H9 (cell line): ENCODE data around the gene LILRA6. TPM values are rescaled to one million over a fixed set of nuclear protein-coding genes. Genes with fewer than 3 reads are reported as not detected.
"Not testable (repeated sequence)": the region's sequence is repeated elsewhere in the genome, so short reads cannot be mapped to it uniquely, and the experiment has no call there.

Experiments
- DNase-seq: peaks from one replicate; pipeline ENCODE4 v3.0.0-alpha.2; 2017
- H2AFZ ChIP-seq: one replicate; pipeline ENCODE4 v1.6.1; 2013; ENCODE audit warnings: mild to moderate bottlenecking, low read length, control low read depth, moderate library complexity
- H2AK5ac ChIP-seq: 2 replicates; pipeline ENCODE4 v1.6.1; 2013; ENCODE audit warnings: low read length, control low read depth, mixed read lengths; ENCODE audit not compliant: insufficient read length
- H2BK120ac ChIP-seq: one replicate; pipeline ENCODE4 v1.6.1; 2013; ENCODE audit warnings: low read depth, mild to moderate bottlenecking, low read length, control low read depth, inconsistent platforms; ENCODE audit not compliant: poor library complexity, severe bottlenecking
- H2BK12ac ChIP-seq: 2 replicates; pipeline ENCODE4 v1.6.1; 2013; ENCODE audit warnings: low read length, control low read depth, mixed read lengths, low read depth; ENCODE audit not compliant: insufficient read length
- H2BK15ac ChIP-seq: 2 replicates; pipeline ENCODE4 v1.6.1; 2013; ENCODE audit warnings: low read depth, low read length, control low read depth
- H2BK20ac ChIP-seq: one replicate; pipeline ENCODE4 v1.6.1; 2013; ENCODE audit warnings: low read depth, mild to moderate bottlenecking, low read length, control low read depth, inconsistent platforms; ENCODE audit not compliant: poor library complexity, severe bottlenecking
- H2BK5ac ChIP-seq: 2 replicates; pipeline ENCODE4 v1.6.1; 2013; ENCODE audit warnings: low read length, control low read depth, mixed read lengths; ENCODE audit not compliant: insufficient read length
- H3K14ac ChIP-seq: 2 replicates; pipeline ENCODE4 v1.6.1; 2013; ENCODE audit warnings: low read length, control low read depth; ENCODE audit not compliant: insufficient read depth
- H3K18ac ChIP-seq: 2 replicates; pipeline ENCODE4 v1.6.1; 2013; ENCODE audit warnings: low read depth, mild to moderate bottlenecking, mixed read lengths, low read length, control low read depth; ENCODE audit not compliant: insufficient read length
- H3K23ac ChIP-seq: 2 replicates; pipeline ENCODE4 v1.6.1; 2013; ENCODE audit warnings: low read length, control low read depth, mixed read lengths, low read depth; ENCODE audit not compliant: insufficient read length
- H3K23me2 ChIP-seq: 2 replicates; pipeline ENCODE4 v1.6.1; 2013; ENCODE audit warnings: low read depth, mild to moderate bottlenecking, mixed read lengths, low read length, control low read depth; ENCODE audit not compliant: insufficient read length, poor library complexity, severe bottlenecking
- H3K27ac ChIP-seq: 2 replicates; pipeline ENCODE4 v1.5.1; 2013; ENCODE audit warnings: low read length, control low read depth, mixed read lengths, low read depth; ENCODE audit not compliant: insufficient read length
- H3K27me3 ChIP-seq: 2 replicates; pipeline ENCODE4 v1.6.1; 2013; ENCODE audit warnings: low read length, control low read depth, inconsistent platforms; ENCODE audit not compliant: insufficient read depth
- H3K4ac ChIP-seq: 2 replicates; pipeline ENCODE4 v1.6.1; 2013; ENCODE audit warnings: low read depth, mild to moderate bottlenecking, control low read depth, inconsistent platforms, low read length, moderate library complexity
- H3K4me1 ChIP-seq: 2 replicates; pipeline ENCODE4 v1.6.1; 2013; ENCODE audit warnings: low read length, control low read depth, inconsistent platforms; ENCODE audit not compliant: insufficient read depth
- H3K4me2 ChIP-seq: 2 replicates; pipeline ENCODE4 v1.6.1; 2013; ENCODE audit warnings: low read length, control low read depth, mixed read lengths; ENCODE audit not compliant: insufficient read length, insufficient read depth
- H3K56ac ChIP-seq: 2 replicates; pipeline ENCODE4 v1.6.1; 2013; ENCODE audit warnings: low read depth, mild to moderate bottlenecking, mixed read lengths, low read length, control low read depth; ENCODE audit not compliant: insufficient read length
- H3K79me1 ChIP-seq: 2 replicates; pipeline ENCODE4 v1.6.1; 2013; ENCODE audit warnings: low read depth, mild to moderate bottlenecking, moderate library complexity, low read length, control low read depth, inconsistent platforms; ENCODE audit not compliant: insufficient read depth, poor library complexity, severe bottlenecking
- H3K79me2 ChIP-seq: 2 replicates; pipeline ENCODE4 v1.6.1; 2013; ENCODE audit warnings: low read length, control low read depth, inconsistent platforms; ENCODE audit not compliant: insufficient read depth
- H3K9ac ChIP-seq: 2 replicates; pipeline ENCODE4 v1.6.1; 2013; ENCODE audit warnings: low read length, control low read depth, mixed read lengths; ENCODE audit not compliant: insufficient read length; ENCODE audit errors: extremely low read depth
- H3K9me3 ChIP-seq: one replicate; pipeline ENCODE4 v1.6.1; 2013; ENCODE audit warnings: low read depth, low read length, inconsistent platforms; ENCODE audit not compliant: control insufficient read depth
- H3T11ph ChIP-seq: one replicate; pipeline ENCODE4 v1.6.1; 2013; ENCODE audit warnings: mild to moderate bottlenecking, low read length, control low read depth, inconsistent platforms
- H4K20me1 ChIP-seq: one replicate; pipeline ENCODE4 v1.6.1; 2013; ENCODE audit not compliant: control insufficient read depth, insufficient read length, insufficient read depth
- H4K5ac ChIP-seq: 2 replicates; pipeline ENCODE4 v1.6.1; 2013; ENCODE audit warnings: low read depth, mild to moderate bottlenecking, mixed read lengths, low read length, control low read depth; ENCODE audit not compliant: insufficient read length
- H4K8ac ChIP-seq: replicated peaks from 2 replicates; pipeline ENCODE4 v1.6.1; 2013; ENCODE audit warnings: low read length, control low read depth, mixed read lengths, low read depth; ENCODE audit not compliant: insufficient read length
- H4K91ac ChIP-seq: 2 replicates; pipeline ENCODE4 v1.6.1; 2013; ENCODE audit warnings: low read depth, mild to moderate bottlenecking, moderate library complexity, mixed read lengths, low read length, control low read depth; ENCODE audit not compliant: insufficient read length
- H3K27ac Mint-ChIP-seq, 3 experiments: 2 replicates in 2 of 3; 3 replicates in 1 of 3; pipeline ENCODE4 v1.8.0; 2020 to 2021; ENCODE audit warnings: mixed read lengths in 3 of 3, mild to moderate bottlenecking in 1 of 3, moderate library complexity in 1 of 3
- H3K27me3 Mint-ChIP-seq: 2 replicates; pipeline ENCODE4 v1.8.0; 2021; ENCODE audit warnings: low read depth, mild to moderate bottlenecking, moderate library complexity, mixed read lengths
- H3K36me3 Mint-ChIP-seq, 3 experiments: 2 replicates in 2 of 3; 3 replicates in 1 of 3; pipeline ENCODE4 v1.8.0; 2020 to 2021; ENCODE audit warnings: low read depth in 3 of 3, mixed read lengths in 3 of 3; ENCODE audit not compliant: insufficient read depth in 1 of 3
- H3K4me1 Mint-ChIP-seq, 2 experiments: 2 replicates each; pipeline ENCODE4 v1.8.0; 2020; ENCODE audit warnings: mixed read lengths in 2 of 2
- H3K4me3 Mint-ChIP-seq, 2 experiments: 2 replicates in 1 of 2; 3 replicates in 1 of 2; pipeline ENCODE4 v1.8.0; 2020 to 2021; ENCODE audit warnings: mild to moderate bottlenecking in 2 of 2, mixed read lengths in 2 of 2, moderate library complexity in 1 of 2
- H3K9me3 Mint-ChIP-seq, 2 experiments: 2 replicates in 1 of 2; 3 replicates in 1 of 2; pipeline ENCODE4 v1.8.0; 2020; ENCODE audit warnings: mild to moderate bottlenecking in 2 of 2, mixed read lengths in 2 of 2, moderate library complexity in 1 of 2
- WGBS: extraction: QIAGEN DNeasy Blood & Tissue Kit; methylation state at CpG from one replicate; pipeline ENCODE4 v1.1.7; 2013; ENCODE audit warnings: missing lambda C conversion rate, low lambda C conversion rate, mixed read lengths; ENCODE audit not compliant: insufficient read length; ENCODE audit errors: extremely low coverage; 5-methylcytosine and 5-hydroxymethylcytosine counted together
- total RNA-seq: library from RNA; stranded (reverse); gene quantifications from 2 replicates; pipeline ENCODE4 v1.2.1, GENCODE V29; 2021

The LILRA6 gene
- total RNA-seq, 1 experiment from 2014 or later = not detected

GRCh38 chr19:54239491-54240371 lies 2.9 kb downstream of the LILRA6 start:
- H3K36me3 Mint-ChIP-seq, H3T11ph ChIP-seq, H3K9ac ChIP-seq, H3K4me3 Mint-ChIP-seq, H3K4me1 Mint-ChIP-seq, H3K27ac ChIP-seq, H2BK120ac ChIP-seq, H3K23me2 ChIP-seq, H4K5ac ChIP-seq, DNase-seq, H4K91ac ChIP-seq, H3K4me1 ChIP-seq, H2BK5ac ChIP-seq, H2AFZ ChIP-seq, H4K8ac ChIP-seq, H3K56ac ChIP-seq, H3K14ac ChIP-seq, H3K27me3 ChIP-seq, H3K4ac ChIP-seq, H2BK12ac ChIP-seq, H2AK5ac ChIP-seq, H3K4me2 ChIP-seq, H3K27ac Mint-ChIP-seq, H4K20me1 ChIP-seq, H3K23ac ChIP-seq, H2BK15ac ChIP-seq, H3K79me2 ChIP-seq, H3K79me1 ChIP-seq, H3K9me3 ChIP-seq, H2BK20ac ChIP-seq, H3K18ac ChIP-seq: not testable (repeated sequence)
- H3K9me3 Mint-ChIP-seq = peaks cover 3 to 24% of the 10 kb centered on the region in 2 experiments; a peak in 3 of 5 replicates
- H3K27me3 Mint-ChIP-seq = peaks cover 52% of the 10 kb centered on the region
- no CpG with 5 or more reads among the region's 21 CpGs for WGBS
